Stimulated activated CD8-positive, alpha-beta memory T cell treated with anti-CD3 and anti-CD28 coated beads, Interleukin-15, amount 100 ng/mL, for 4 hours (primary cell): ENCODE results near the gene PIGX.

Experiments
- DNase-seq, 2 donors: peaks; one replicate each; pipeline ENCODE4 v3.0.0-alpha.2; 2020; ENCODE audit warnings: low read depth in 2 of 2

Gene PIGX

DNA sequence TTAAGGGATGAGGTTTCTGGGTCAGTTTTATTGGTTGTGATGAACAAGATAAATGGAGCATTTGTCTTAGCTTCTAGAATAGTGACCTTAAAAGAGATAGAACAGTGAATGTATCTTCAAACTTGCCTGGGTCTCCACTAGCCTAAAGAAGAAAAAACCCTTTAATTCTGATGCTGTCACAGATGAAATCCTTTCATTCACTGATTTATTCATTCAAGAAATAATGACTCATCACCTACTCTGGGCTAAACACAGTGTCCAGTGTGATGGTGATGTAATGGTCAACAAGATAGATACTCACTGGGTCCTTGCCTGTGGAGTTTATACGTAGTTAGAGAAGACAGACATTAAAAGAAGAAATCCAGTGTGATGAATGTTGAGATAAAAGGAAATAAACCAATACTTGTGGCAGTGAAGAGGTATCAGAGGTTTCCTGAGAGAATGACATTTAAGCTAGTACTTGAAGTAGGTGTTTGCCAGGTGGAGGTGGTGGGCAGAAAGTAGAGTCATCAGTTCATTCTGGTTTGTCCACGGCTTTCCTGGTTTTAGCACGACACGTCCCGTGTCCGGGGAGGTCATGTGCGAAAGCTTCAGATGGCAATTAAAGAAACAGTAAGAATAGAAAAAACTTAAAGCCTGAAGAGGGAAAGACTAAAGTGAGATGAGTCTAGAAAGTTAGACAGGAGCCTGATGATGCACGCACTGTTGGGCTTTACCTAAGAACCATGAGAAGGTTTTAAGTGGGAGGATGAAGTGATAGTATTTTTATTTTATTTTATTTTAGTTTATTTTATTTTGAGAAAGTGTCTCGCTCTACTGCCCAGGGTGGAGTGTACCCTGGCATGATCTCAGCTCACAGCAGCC lies 45.9 kb downstream of the PIGX start:
- no peak for DNase-seq

DNA sequence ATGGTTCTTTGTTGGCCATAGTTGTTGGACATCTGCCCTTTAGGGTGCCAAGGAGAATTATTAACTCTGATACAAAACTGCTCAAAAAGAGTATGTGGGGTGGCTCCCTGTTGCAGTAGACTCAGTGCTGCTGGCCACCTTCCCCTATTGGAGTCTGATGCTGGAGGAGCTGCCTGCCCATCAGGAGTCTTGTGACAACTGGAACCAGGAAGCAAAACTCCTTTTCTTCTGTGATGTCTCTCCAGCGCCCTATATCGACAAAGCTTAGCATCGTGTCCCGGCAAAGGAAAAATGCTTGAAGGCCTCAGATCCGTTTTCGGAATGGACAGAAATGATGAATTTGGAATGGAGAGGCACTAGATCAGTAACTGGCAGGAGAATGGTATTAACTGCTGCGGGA lies 51.0 kb downstream of the PIGX start:
- no peak for DNase-seq

DNA sequence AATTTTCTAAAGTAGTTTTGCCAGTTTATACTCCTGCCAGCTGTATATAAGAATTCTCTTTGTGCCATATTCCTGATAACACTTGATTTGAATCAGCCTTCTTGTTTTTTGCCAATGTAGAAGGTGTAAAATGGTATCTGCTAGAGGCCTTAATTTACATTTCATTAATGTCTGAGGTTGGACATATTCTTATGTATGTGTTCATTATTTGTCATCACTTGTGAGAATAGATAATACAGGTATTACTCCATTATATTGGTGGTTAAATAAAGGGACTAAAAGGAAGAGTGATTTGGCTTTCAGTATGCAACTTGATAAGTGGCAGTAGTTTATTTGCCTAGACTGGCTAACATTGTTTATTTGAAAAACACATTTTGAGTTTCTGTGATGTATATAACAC lies 53.3 kb downstream of the PIGX start:
- no peak for DNase-seq

DNA sequence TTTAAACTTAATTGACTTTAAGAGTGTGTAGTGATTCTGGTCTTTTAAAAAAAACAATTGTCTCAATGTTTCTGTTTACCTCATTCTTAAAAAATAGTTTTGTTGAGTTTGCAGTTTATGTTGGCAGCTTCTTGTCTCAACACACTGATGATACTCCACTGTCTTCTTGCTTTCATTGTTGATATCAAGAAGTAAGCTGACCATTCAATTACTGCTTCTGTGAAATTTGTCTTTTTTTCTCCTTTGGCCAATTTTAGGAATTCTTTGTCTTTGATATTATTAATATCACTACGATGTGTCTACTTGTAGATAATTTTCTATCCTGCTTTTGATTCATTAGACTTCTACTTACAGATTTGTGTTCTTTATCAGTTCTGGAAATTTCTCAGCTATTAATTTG lies 58.9 kb downstream of the PIGX start:
- DNase-seq: no peak

DNA sequence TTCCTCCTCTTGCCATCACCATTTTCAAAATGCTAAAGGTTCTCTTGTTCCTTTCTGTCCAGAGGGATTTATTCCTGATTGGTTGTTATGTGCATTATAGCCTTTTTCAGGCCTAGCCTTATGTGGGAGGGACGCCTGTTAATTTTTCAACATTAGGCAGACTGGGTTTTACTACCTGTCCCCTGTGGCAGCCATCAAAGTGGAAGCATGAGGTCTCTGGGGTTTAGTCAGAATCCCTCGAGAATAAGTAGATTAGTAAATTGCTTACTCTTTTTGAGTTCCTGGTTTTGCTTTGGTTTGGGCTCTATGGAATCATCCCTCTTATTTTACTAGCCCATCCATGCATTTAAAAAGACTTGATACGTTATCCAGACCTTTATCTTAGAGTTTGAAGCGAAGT lies 59.9 kb downstream of the PIGX start:
- DNase-seq: no peak

DNA sequence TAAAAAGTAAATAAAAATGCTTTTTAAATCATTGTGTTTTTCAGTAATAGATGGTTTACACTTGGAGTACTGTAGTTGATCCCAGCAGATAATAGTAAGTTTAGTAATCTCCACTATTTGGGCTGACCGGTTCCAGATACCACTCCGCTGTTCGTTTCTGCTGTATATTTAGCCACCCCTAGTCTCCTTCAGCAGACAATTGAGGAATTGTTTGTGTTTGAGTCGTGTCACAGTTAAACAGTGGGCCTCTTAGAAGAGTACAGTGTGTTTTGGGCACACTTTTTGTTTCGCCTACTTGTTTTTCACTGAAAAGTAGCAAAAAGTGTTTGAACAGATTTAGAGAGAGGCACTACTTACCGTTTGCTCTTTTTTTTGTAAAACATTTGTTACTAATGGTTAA lies 60.7 kb downstream of the PIGX start:
- no peak for DNase-seq

DNA sequence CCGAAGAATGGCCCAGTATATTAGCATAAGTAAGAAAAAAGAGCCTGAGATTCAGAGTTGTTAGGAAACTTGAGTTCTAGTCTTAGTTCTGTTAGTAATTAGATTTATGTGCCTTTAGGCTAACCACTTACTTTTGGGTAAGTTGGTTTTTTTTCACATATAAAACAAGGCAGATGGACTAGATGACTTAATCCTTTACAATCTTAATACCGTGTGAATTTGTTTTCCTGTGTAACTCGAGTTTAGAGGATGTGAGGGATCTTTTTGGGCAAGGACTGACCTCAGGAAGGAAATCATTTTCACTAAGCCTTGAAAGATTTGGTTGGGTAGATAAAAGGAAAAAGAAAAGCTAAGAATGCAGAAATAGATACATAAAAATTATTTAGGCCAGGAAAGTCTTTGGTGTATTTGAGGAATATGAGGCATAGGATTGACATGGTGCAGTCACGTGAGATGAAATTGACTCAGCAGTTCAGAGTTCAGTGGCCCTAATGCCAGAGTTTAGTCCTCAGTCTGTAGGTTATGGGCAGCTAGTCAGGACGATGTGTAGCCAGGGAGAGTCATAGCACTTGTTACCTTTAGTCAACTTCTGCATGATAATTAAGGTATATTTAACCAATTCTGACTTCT lies 62.1 kb downstream of the PIGX start:
- DNase-seq: no peak

DNA sequence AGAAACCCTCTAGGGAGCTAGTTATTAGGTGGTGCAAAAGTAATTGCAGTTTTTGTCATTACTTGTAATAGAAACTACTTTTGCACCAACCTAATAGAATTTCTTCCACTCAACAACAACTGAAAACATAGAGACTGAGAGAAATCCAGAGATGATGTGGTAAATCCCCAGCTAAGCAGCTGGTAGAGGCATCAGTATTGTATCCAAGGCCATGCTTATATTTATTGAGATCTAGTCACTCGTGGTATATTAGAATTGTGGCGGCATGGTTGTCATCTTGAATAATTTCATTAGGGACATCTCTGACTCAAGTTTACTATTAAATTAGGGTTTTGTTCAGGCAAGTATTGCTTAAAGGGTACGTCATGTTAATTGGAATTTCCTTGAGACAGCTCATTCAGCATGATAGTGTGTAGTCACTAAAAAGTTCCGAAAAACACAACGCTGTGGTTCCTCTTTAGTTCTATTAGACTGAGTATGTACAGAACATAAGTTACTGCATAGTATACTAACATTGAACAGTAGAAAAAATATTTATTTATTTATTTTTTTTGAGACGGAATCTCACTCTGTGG lies 62.8 kb downstream of the PIGX start:
- DNase-seq: no peak

DNA sequence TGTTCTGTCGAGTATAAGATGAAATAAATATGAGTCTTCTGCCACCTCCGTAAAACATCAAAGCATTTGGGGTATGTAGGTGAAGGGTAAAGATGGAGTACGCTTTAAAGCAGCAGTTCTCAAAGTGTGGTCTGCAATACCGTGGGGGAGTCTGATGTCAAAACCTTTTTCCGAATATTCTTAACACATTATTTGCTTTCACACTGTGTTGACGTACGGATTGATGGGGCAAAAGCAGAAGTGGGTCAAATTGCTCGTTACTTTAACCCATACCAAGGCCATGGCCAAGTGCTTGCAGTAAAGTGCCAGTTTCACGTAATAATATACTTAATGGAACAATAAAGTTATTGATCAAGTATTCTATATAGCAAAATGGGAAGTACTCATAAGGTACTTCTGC lies 63.8 kb downstream of the PIGX start:
- DNase-seq: no peak

DNA sequence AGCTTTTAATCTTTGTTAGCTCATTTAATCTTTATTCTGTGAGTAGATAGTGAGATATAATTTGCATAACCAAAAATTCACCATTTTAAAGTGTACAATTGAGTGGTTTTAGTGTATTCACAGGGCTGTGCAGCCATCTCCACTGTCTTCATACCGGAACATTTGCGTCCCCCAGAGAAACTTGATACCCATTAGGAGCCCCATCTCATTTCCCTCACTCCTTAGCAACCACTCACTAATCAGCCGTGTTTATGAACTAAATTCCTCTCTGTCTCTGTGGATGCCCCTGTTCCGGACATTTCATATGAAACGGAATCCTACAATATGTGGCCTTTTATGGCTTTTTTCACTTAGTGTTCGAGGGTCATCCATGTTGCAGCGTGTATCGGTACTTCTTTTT lies 65.7 kb downstream of the PIGX start:
- no peak for DNase-seq

DNA sequence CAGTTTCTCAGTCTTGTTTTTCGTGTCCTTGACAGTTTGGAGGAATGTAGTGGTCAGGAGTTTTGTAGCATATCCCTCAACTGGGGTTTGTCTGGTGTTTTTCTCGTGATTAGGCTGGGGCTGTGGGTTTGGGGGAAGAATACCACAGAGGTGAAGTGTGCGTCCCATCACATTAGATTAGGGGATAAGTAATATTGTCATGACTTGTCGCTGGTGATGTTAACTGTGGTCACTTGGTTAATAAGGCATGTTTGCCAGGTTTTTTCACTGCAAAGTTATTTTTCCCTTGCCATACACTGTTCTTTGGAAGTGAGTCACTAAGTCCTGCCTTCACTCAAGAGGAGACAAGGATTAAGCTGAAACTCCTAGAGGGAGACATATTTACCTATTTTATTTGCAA lies 66.6 kb downstream of the PIGX start:
- DNase-seq: no peak

DNA sequence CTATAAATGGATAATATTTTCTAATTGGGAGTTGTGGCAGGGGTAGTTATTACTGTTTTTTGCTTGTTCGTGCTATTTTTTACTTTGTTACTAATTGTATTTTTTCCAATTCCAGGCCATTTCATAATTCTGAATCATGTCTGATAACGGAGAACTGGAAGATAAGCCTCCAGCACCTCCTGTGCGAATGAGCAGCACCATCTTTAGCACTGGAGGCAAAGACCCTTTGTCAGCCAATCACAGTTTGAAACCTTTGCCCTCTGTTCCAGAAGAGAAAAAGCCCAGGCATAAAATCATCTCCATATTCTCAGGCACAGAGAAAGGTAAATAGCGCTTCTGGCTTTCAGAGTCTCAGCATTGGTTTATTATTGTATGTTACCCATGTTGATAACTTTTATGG lies 70.3 kb downstream of the PIGX start:
- DNase-seq: no peak
